ENCODE results near the gene MCRIP1. TPM values are rescaled to one million over a fixed set of nuclear protein-coding genes. Genes with fewer than 3 reads are reported as not detected.

Gene MCRIP1
- total and polyA plus RNA-seq, 2 donors, result 96.2 to 120 TPM

DNA sequence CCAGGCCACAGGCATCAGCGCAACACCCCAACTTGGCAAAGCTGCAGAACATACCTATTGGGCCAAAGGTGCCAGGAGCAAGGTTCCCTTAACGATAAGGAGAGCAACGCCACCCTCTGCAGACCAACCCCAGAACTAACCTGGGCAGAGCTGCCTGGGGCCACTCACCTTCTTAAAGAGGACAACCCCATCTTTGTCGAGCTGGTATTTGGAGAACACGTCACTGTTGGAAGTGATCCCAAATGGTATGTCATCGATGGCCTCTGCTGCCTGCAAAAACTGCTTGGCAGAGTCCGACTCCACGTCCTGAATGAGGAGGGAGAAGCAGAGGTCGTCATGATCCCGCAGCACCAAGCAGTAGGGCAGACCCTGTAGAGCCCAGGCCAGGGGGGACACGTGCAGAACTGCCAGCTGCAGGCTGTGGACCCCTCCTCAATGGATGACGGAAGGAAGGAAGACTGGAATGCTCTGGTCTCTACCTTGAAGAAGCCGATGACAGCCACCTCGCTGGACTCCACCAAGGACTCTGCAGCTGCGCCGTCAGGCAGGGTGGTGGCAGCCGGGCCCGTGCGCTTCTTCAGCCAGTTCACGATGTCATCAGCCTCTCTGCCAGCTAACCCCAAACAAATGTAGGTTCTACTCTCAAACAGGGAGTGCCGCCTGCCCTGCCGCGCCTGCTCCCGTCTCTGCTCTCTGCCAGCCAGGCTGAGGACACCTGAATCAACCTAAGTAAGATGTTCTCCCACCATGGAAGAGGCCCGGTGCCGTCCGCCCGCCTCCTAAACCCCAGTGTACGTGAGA lies 22.1 kb upstream of the MCRIP1 start:
- H3K4me3 ChIP-seq (ENCODE audit: low read length in 2 of 2), result no peak overlapping the region
- H3K27me3 ChIP-seq (ENCODE audit: control insufficient read depth in 2 of 2, insufficient read depth in 1 of 2, low read length in 1 of 2), result no peaks in the 10 kb centered on the region
- no peak overlapping the region for H3K27ac ChIP-seq (ENCODE audit: low read depth in 1 of 2, low read length in 1 of 2)
- H3K36me3 ChIP-seq (ENCODE audit: control insufficient read depth in 2 of 2, insufficient read depth in 2 of 2, low read length in 1 of 2), result peaks cover 66 to 69% of the 10 kb centered on the region in 2 donors
- peaks cover 0 to 7% of the 10 kb centered on the region in 2 donors for H3K9me3 ChIP-seq (ENCODE audit: control insufficient read depth in 2 of 2, insufficient read depth in 1 of 2, low read length in 1 of 2)
- WGBS, result 97% methylated on average over 29 of the region's 29 CpGs
- DNase-seq (ENCODE audit: low read depth in 6 of 9, low spot score in 9 of 9), result no peak
- peaks cover 16 to 18% of the 10 kb centered on the region in 2 donors for H3K4me1 ChIP-seq (ENCODE audit: control insufficient read depth in 2 of 2, insufficient read depth in 2 of 2, low read length in 2 of 2)

GRCh38 chr17:81852237-81852636 lies 19.1 kb upstream of the MCRIP1 start:
- WGBS, result 97% methylated on average over 12 of the region's 12 CpGs
- Histone ChIP-seq H3K36me3 (ENCODE audit: control insufficient read depth in 2 of 2, insufficient read depth in 2 of 2, low read length in 1 of 2) (peaks cover 61 to 65% of the 10 kb centered on the region in 2 donors), H3K4me3 (ENCODE audit: low read length in 2 of 2) (no peak overlapping the region), H3K9me3 (ENCODE audit: control insufficient read depth in 2 of 2, insufficient read depth in 1 of 2, low read length in 1 of 2) (no peaks in the 10 kb centered on the region), H3K4me1 (ENCODE audit: control insufficient read depth in 2 of 2, insufficient read depth in 2 of 2, low read length in 2 of 2) (no peaks in the 10 kb centered on the region), H3K27me3 (ENCODE audit: control insufficient read depth in 2 of 2, insufficient read depth in 1 of 2, low read length in 1 of 2) (no peaks in the 10 kb centered on the region), H3K27ac (ENCODE audit: low read depth in 1 of 2, low read length in 1 of 2) (no peak overlapping the region)
- no peak for DNase-seq (ENCODE audit: low read depth in 6 of 9, low spot score in 9 of 9)

DNA sequence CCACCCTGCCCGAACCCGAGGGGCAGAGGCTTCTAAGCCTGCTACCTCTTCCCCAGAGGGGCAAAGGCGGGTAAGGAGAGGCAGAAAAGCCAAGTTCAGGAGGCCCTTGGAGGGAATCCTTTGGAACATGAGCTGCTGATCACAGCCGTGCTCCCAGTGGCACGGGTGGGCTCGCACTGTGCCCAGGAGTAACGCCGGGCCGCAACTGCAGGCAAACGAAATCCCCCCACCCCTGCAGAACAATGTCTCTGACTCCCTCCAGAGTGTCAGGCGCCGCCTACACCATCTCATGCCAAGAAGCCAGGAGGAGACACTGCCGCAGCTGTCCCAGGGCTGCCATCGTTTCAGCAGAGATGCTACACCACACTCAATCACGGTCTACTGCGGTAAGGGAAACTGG lies 18.3 kb upstream of the MCRIP1 start:
- 98% methylated on average over 16 of the region's 16 CpGs for WGBS
- Histone ChIP-seq H3K9me3 (ENCODE audit: control insufficient read depth in 2 of 2, insufficient read depth in 1 of 2, low read length in 1 of 2) (no peaks in the 10 kb centered on the region), H3K27me3 (ENCODE audit: control insufficient read depth in 2 of 2, insufficient read depth in 1 of 2, low read length in 1 of 2) (peaks cover 0 to under 1% of the 10 kb centered on the region in 2 donors), H3K27ac (ENCODE audit: low read depth in 1 of 2, low read length in 1 of 2) (no peak overlapping the region), H3K4me3 (ENCODE audit: low read length in 2 of 2) (no peak overlapping the region), H3K4me1 (ENCODE audit: control insufficient read depth in 2 of 2, insufficient read depth in 2 of 2, low read length in 2 of 2) (no peaks in the 10 kb centered on the region), H3K36me3 (ENCODE audit: control insufficient read depth in 2 of 2, insufficient read depth in 2 of 2, low read length in 1 of 2) (peaks cover 68 to 72% of the 10 kb centered on the region in 2 donors)
- DNase-seq (ENCODE audit: low read depth in 6 of 9, low spot score in 9 of 9), result no peak

GRCh38 chr17:81849457-81849856 lies 16.4 kb upstream of the MCRIP1 start:
- peaks cover 72 to 76% of the 10 kb centered on the region in 2 donors for H3K36me3 ChIP-seq (ENCODE audit: control insufficient read depth in 2 of 2, insufficient read depth in 2 of 2, low read length in 1 of 2)
- H3K4me1 ChIP-seq (ENCODE audit: control insufficient read depth in 2 of 2, insufficient read depth in 2 of 2, low read length in 2 of 2), result no peaks in the 10 kb centered on the region
- no peaks in the 10 kb centered on the region for H3K9me3 ChIP-seq (ENCODE audit: control insufficient read depth in 2 of 2, insufficient read depth in 1 of 2, low read length in 1 of 2)
- peaks cover 0 to 2% of the 10 kb centered on the region in 2 donors for H3K27me3 ChIP-seq (ENCODE audit: control insufficient read depth in 2 of 2, insufficient read depth in 1 of 2, low read length in 1 of 2)
- WGBS, result 98% methylated on average over 12 of the region's 12 CpGs
- DNase-seq (ENCODE audit: low read depth in 6 of 9, low spot score in 9 of 9), result no peak
- no peak overlapping the region for H3K4me3 ChIP-seq (ENCODE audit: low read length in 2 of 2)
- no peak overlapping the region for H3K27ac ChIP-seq (ENCODE audit: low read depth in 1 of 2, low read length in 1 of 2)

DNA sequence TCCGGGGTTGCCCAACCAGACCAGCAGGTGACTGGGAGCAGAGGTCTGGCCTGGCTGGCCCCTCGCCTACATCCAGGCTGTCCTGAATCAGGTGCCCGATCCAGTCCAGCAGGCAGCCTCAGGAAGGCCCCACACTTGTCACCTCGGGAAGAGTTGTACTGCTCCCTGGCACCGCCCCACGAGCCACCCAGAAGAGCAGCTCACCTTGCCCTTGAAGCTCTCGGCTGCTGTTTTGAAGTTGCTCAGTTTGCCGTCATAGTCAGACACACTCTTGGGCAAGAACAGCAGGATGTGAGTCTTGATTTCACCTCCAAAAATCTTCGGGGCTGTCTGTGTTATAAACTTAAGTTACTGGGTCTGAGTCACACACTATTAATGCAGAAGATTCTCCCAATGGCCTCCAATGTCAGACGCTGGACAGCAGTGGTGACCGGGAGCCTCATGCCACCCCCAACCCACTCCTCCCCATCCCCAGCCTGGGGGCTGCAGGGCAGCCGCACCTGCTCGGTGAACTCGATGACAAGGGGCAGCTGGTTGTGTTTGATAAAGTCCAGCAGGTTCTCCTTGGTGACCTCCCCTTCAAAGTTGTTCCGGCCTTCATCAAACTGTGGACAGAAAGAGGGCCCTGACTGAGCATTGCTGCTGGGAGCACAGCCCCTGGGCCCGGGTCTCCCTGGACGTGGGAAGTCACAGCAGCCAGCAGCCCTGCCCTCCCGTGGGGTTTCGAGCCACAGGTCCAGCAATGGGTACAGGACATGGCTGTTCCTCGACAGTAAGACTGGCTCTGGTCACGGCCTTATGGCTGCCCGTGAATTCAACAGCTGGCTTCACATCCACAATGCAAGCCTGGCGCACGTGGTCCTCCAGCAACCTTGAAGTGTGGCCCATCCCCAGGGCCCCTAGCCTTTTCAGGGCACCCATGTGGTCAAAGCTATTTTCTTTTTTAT lies 13.9 kb upstream of the MCRIP1 start:
- H3K4me3 ChIP-seq (ENCODE audit: low read length in 2 of 2), result no peak overlapping the region
- H3K4me1 ChIP-seq (ENCODE audit: control insufficient read depth in 2 of 2, insufficient read depth in 2 of 2, low read length in 2 of 2), result no peaks in the 10 kb centered on the region
- no peak overlapping the region for H3K27ac ChIP-seq (ENCODE audit: low read depth in 1 of 2, low read length in 1 of 2)
- H3K27me3 ChIP-seq (ENCODE audit: control insufficient read depth in 2 of 2, insufficient read depth in 1 of 2, low read length in 1 of 2), result peaks cover 0 to 2% of the 10 kb centered on the region in 2 donors
- no peak for DNase-seq (ENCODE audit: low read depth in 6 of 9, low spot score in 9 of 9)
- WGBS, result 97% methylated on average over 24 of the region's 24 CpGs
- H3K9me3 ChIP-seq (ENCODE audit: control insufficient read depth in 2 of 2, insufficient read depth in 1 of 2, low read length in 1 of 2), result no peaks in the 10 kb centered on the region
- peaks cover 71 to 73% of the 10 kb centered on the region in 2 donors for H3K36me3 ChIP-seq (ENCODE audit: control insufficient read depth in 2 of 2, insufficient read depth in 2 of 2, low read length in 1 of 2)

GRCh38 chr17:81845881-81846742 lies 13.0 kb upstream of the MCRIP1 start:
- peaks cover 0 to 6% of the 10 kb centered on the region in 2 donors for H3K4me1 ChIP-seq (ENCODE audit: control insufficient read depth in 2 of 2, insufficient read depth in 2 of 2, low read length in 2 of 2)
- peaks cover 0 to 2% of the 10 kb centered on the region in 2 donors for H3K27me3 ChIP-seq (ENCODE audit: control insufficient read depth in 2 of 2, insufficient read depth in 1 of 2, low read length in 1 of 2)
- H3K27ac ChIP-seq (ENCODE audit: low read depth in 1 of 2, low read length in 1 of 2), result no peak overlapping the region
- peaks cover 62 to 64% of the 10 kb centered on the region in 2 donors for H3K36me3 ChIP-seq (ENCODE audit: control insufficient read depth in 2 of 2, insufficient read depth in 2 of 2, low read length in 1 of 2)
- no peak overlapping the region for H3K4me3 ChIP-seq (ENCODE audit: low read length in 2 of 2)
- 98% methylated on average over 38 of the region's 38 CpGs for WGBS
- H3K9me3 ChIP-seq (ENCODE audit: control insufficient read depth in 2 of 2, insufficient read depth in 1 of 2, low read length in 1 of 2), result no peaks in the 10 kb centered on the region
- DNase-seq (ENCODE audit: low read depth in 6 of 9, low spot score in 9 of 9), result no peak

DNA sequence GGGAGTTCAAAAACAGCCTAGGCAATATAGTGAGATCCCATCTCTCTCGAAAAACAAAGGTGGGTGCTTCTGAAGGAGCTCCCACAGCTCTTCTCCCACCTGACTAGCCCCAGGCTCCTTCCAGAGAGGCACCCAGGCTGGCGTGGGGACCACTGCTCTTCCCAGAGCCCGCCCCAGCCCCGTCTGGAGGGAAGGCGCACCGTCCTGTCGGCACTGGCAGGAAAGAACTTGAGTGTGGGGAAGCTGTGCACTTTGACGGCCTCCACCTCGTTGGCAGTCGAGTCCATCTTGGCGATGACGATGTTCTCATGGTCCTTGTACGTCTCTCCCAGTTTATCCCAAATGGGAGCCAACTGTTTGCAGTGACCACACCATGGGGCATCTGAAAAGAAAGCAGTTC lies 12.3 kb upstream of the MCRIP1 start:
- H3K4me1 ChIP-seq (ENCODE audit: control insufficient read depth in 2 of 2, insufficient read depth in 2 of 2, low read length in 2 of 2), result peaks cover 0 to 8% of the 10 kb centered on the region in 2 donors
- WGBS, result 98% methylated on average over 13 of the region's 13 CpGs
- peaks cover 0 to 2% of the 10 kb centered on the region in 2 donors for H3K27me3 ChIP-seq (ENCODE audit: control insufficient read depth in 2 of 2, insufficient read depth in 1 of 2, low read length in 1 of 2)
- no peaks in the 10 kb centered on the region for H3K9me3 ChIP-seq (ENCODE audit: control insufficient read depth in 2 of 2, insufficient read depth in 1 of 2, low read length in 1 of 2)
- H3K4me3 ChIP-seq (ENCODE audit: low read length in 2 of 2), result no peak overlapping the region
- H3K36me3 ChIP-seq (ENCODE audit: control insufficient read depth in 2 of 2, insufficient read depth in 2 of 2, low read length in 1 of 2), result peaks cover 60 to 62% of the 10 kb centered on the region in 2 donors
- H3K27ac ChIP-seq (ENCODE audit: low read depth in 1 of 2, low read length in 1 of 2), result no peak overlapping the region
- no peak for DNase-seq (ENCODE audit: low read depth in 6 of 9, low spot score in 9 of 9)

DNA sequence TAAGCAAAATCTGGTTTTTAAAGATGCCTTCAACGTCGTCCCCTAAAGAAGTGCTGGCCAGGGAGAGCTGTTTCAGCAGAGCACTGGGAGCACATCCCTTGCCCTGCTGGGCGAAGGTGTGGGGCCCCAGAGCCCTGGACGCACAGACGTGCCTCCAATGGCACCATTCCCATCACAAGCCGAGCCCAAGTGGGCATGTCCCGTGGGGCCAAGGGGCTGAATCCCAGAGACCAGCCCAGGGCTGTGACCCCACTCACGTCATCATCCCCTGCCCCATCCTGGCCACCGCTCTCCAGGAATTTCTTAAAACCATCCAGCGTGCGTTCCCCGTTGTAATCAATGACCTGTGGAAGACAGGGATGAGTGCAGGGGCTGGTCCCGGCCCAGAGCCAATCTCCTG lies 11.8 kb upstream of the MCRIP1 start:
- no peak overlapping the region for H3K4me3 ChIP-seq (ENCODE audit: low read length in 2 of 2)
- H3K4me1 ChIP-seq (ENCODE audit: control insufficient read depth in 2 of 2, insufficient read depth in 2 of 2, low read length in 2 of 2), result peaks cover 0 to 8% of the 10 kb centered on the region in 2 donors
- peaks cover 0 to 2% of the 10 kb centered on the region in 2 donors for H3K27me3 ChIP-seq (ENCODE audit: control insufficient read depth in 2 of 2, insufficient read depth in 1 of 2, low read length in 1 of 2)
- peaks cover 60 to 62% of the 10 kb centered on the region in 2 donors for H3K36me3 ChIP-seq (ENCODE audit: control insufficient read depth in 2 of 2, insufficient read depth in 2 of 2, low read length in 1 of 2)
- no peak for DNase-seq (ENCODE audit: low read depth in 6 of 9, low spot score in 9 of 9)
- no peak overlapping the region for H3K27ac ChIP-seq (ENCODE audit: low read depth in 1 of 2, low read length in 1 of 2)
- WGBS, result 95% methylated on average over 13 of the region's 13 CpGs
- no peaks in the 10 kb centered on the region for H3K9me3 ChIP-seq (ENCODE audit: control insufficient read depth in 2 of 2, insufficient read depth in 1 of 2, low read length in 1 of 2)

Measured in thymus (tissue), 11 donors.